Activated effector memory CD4-positive, alpha-beta T cell treated with Interleukin-2 at 50 U/mL for 16 hours (primary cell): Measurements from ENCODE around the gene TRMT61B.
A peak's percentile ranks its signal among the peaks of the same experiment; 100 is the strongest.

Experiments used
- DNase-seq: peaks from one replicate; pipeline ENCODE4 v3.0.0-alpha.2; 2020

Gene TRMT61B

GRCh38 chr2:28855193-28855592 is 14.9 kb downstream of the TRMT61B start:
- DNase-seq: no peak

GRCh38 chr2:28842042-28842441 is 28.1 kb downstream of the TRMT61B start:
- DNase-seq: no peak

GRCh38 chr2:28838971-28839370 is 31.1 kb downstream of the TRMT61B start:
- DNase-seq: no peak

GRCh38 chr2:28835781-28836180 is 34.3 kb downstream of the TRMT61B start:
- DNase-seq: no peak

- DNase-seq: no peak
Observed at GRCh38 chr2:28833740-28834470, 36.2 kb downstream of the TRMT61B start.

GRCh38 chr2:28828382-28828781 is 41.7 kb downstream of the TRMT61B start:
- DNase-seq: no peak

GRCh38 chr2:28824870-28825269 is 45.2 kb downstream of the TRMT61B start:
- no peak for DNase-seq

- DNase-seq: no peak
Observed at GRCh38 chr2:28824207-28824606, 45.9 kb downstream of the TRMT61B start.

- no peak for DNase-seq
Observed at GRCh38 chr2:28822036-28822435, 48.1 kb downstream of the TRMT61B start.

GRCh38 chr2:28821295-28821958 is 48.7 kb downstream of the TRMT61B start:
- DNase-seq: peak; percentile 7

GRCh38 chr2:28818053-28818452 is 52.1 kb downstream of the TRMT61B start:
- DNase-seq: no peak

- peak; percentile 72 for DNase-seq
Observed at GRCh38 chr2:28810384-28811285, 59.5 kb downstream of the TRMT61B start, which contains the start of gene SPDYA. Gene SPDYA, plus strand, starts transcription at chr2:28810834. Its CDS starts 5,181 bp downstream, at chr2:28816015.

GRCh38 chr2:28809927-28810326 is 60.2 kb downstream of the TRMT61B start:
- no peak for DNase-seq

GRCh38 chr2:28802975-28803429 is 67.1 kb downstream of the TRMT61B start:
- no peak for DNase-seq

- DNase-seq: no peak
Observed at GRCh38 chr2:28801726-28802125, 68.4 kb downstream of the TRMT61B start.
